PC-3 (cell line): ENCODE data around the gene NXPH1. TPM values are rescaled to one million over a fixed set of nuclear protein-coding genes. Genes with fewer than 3 reads are reported as not detected.

Source experiments
- ATAC-seq: fragments of 200-7000 bp; cut with Tn5 transposase; 2 replicates; pipeline ENCODE4 v1.9.1; 2020; ENCODE audit warnings: mild to moderate bottlenecking, moderate library complexity
- BruUV-seq: library from RNA; stranded (reverse); fragments of 400-500 nt; replicated peaks from 2 replicates; lab custom pipeline; 2021; lab: Mats Ljungman, UMichigan
- CTCF ChIA-PET: fragments of 300-600 bp; sonication (Branson Sonifier 250); formaldehyde crosslinking; loops from one replicate; lab custom pipeline; 2022; ENCODE audit warnings: antibody characterized with exemption; lab: Charles Lee
- POLR2A ChIA-PET: fragments of 300-600 bp; sonication (Branson Sonifier 250); formaldehyde crosslinking; loops from one replicate; lab custom pipeline; 2022; ENCODE audit warnings: antibody characterized with exemption; ENCODE audit not compliant: unreplicated experiment; lab: Charles Lee
- DNase-seq: peaks from one replicate; pipeline ENCODE4 v3.0.0-alpha.2; 2015
- H2AFZ ChIP-seq: fragments of 300-600 bp; sonication (generic); 2 replicates; pipeline ENCODE4 v1.6.0; 2016; ENCODE audit warnings: antibody characterized with exemption, low read length
- H3F3A ChIP-seq: fragments of 300-600 bp; sonication (generic); one replicate; pipeline ENCODE4 v1.6.0; 2017; ENCODE audit warnings: antibody characterized with exemption, low read length, control low read depth, mild to moderate bottlenecking; ENCODE audit not compliant: unreplicated experiment
- H3K27ac ChIP-seq: fragments of 300-600 bp; sonication (generic); 2 replicates; pipeline ENCODE4 v1.5.1; 2016; ENCODE audit warnings: mild to moderate bottlenecking, low read length
- H3K27me3 ChIP-seq: fragments of 300-600 bp; sonication (generic); 2 replicates; pipeline ENCODE4 v1.6.1; 2016; ENCODE audit warnings: low read length, mixed read lengths
- H3K36me3 ChIP-seq: fragments of 300-600 bp; sonication (generic); 2 replicates; pipeline ENCODE4 v1.6.1; 2016; ENCODE audit warnings: low read depth, mixed run types, low read length, mixed read lengths
- H3K4me1 ChIP-seq: fragments of 300-600 bp; sonication (generic); 2 replicates; pipeline ENCODE4 v1.5.1; 2016; ENCODE audit warnings: low read length; ENCODE audit not compliant: insufficient read depth
- H3K4me2 ChIP-seq: fragments of 300-600 bp; sonication (generic); 2 replicates; pipeline ENCODE4 v1.6.0; 2016; ENCODE audit warnings: low read length
- H3K4me3 ChIP-seq: fragments of 300-600 bp; sonication (generic); 2 replicates; pipeline ENCODE4 v1.5.1; 2016; ENCODE audit warnings: mild to moderate bottlenecking, low read length, mixed read lengths
- H3K79me2 ChIP-seq: fragments of 300-600 bp; sonication (generic); 2 replicates; pipeline ENCODE4 v1.6.1; 2017; ENCODE audit warnings: low read length, mixed read lengths
- H3K9ac ChIP-seq: fragments of 300-600 bp; sonication (generic); 2 replicates; pipeline ENCODE4 v1.6.0; 2016; ENCODE audit warnings: mild to moderate bottlenecking, low read length
- H3K9me2 ChIP-seq: fragments of 300-600 bp; sonication (generic); replicated peaks from 2 replicates; pipeline ENCODE4 v1.6.1; 2016; ENCODE audit warnings: mixed run types, low read length, mixed read lengths
- H3K9me3 ChIP-seq: fragments of 300-600 bp; sonication (generic); 2 replicates; pipeline ENCODE4 v1.6.1; 2016; ENCODE audit warnings: low read length, mixed read lengths
- H4K20me1 ChIP-seq: fragments of 300-600 bp; sonication (generic); 2 replicates; pipeline ENCODE4 v1.6.1; 2016; ENCODE audit warnings: low read length, mixed read lengths
- EZH2 ChIP-seq: fragments of 300-600 bp; sonication (generic); IDR thresholded peaks from one replicate; pipeline ENCODE4 v1.6.1; 2017; ENCODE audit warnings: antibody characterized with exemption, mild to moderate bottlenecking, low read length; ENCODE audit not compliant: unreplicated experiment
- EZH2phosphoT487 ChIP-seq: fragments of 300-600 bp; sonication (generic); IDR thresholded peaks from 2 replicates; pipeline ENCODE4 v1.6.1; 2018; ENCODE audit warnings: mild to moderate bottlenecking, antibody characterized with exemption, low read length, borderline replicate concordance
- intact Hi-C: fragments of 100-400 bp; cut with micrococcal nuclease; formaldehyde crosslinking; loops from 2 replicates; pipeline ENCODE4 v1.9.0; 2023
- total RNA-seq: library from RNA; depleted of rRNA; stranded (reverse); fragments of >200 nt; gene quantifications from 2 replicates; pipeline ENCODE4 v1.2.3, GENCODE V29; 2014
- TF ChIP-seq, protein P1 (sequence below): fragments of 300-600 bp; sonication (generic); conservative IDR thresholded peaks from 2 replicates; pipeline ENCODE4 v1.5.1; 2017; ENCODE audit warnings: antibody characterized with exemption, low read depth, mild to moderate bottlenecking, low read length

The NXPH1 gene
- total RNA-seq, 1 experiment from 2014 or later: not detected

DNA sequence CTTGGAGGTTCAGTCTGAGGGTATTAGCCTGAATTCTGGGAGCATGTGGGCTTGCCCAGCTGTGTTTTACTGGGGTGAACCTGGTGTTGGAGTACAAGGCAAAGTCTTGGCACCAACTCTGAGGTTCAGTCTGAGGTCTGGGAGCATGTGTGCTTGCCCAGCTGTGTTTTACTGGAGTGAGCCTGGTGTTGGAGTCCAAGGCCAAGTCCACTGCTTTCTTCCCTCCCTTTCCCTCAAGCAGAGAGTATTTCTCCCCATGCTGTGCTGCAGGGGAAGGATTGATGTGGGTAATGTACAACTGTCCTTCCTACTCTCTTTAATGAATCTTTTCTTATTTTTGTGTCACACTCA, 236.1 kb downstream of the NXPH1 start:
- no peaks in the 10 kb centered on the region for H3K36me3 ChIP-seq
- H2AFZ ChIP-seq: no peak overlapping the region
- H3F3A ChIP-seq: no peaks in the 10 kb centered on the region
- BruUV-seq: no TSS peak
- ATAC-seq (no peak), DNase-seq (no peak)
- no peak overlapping the region for H3K27ac ChIP-seq
- H3K9ac ChIP-seq: no peak overlapping the region
- no peak overlapping the region for H3K4me2 ChIP-seq
- H3K4me1 ChIP-seq: no peaks in the 10 kb centered on the region
- TF ChIP-seq, protein P1, sequence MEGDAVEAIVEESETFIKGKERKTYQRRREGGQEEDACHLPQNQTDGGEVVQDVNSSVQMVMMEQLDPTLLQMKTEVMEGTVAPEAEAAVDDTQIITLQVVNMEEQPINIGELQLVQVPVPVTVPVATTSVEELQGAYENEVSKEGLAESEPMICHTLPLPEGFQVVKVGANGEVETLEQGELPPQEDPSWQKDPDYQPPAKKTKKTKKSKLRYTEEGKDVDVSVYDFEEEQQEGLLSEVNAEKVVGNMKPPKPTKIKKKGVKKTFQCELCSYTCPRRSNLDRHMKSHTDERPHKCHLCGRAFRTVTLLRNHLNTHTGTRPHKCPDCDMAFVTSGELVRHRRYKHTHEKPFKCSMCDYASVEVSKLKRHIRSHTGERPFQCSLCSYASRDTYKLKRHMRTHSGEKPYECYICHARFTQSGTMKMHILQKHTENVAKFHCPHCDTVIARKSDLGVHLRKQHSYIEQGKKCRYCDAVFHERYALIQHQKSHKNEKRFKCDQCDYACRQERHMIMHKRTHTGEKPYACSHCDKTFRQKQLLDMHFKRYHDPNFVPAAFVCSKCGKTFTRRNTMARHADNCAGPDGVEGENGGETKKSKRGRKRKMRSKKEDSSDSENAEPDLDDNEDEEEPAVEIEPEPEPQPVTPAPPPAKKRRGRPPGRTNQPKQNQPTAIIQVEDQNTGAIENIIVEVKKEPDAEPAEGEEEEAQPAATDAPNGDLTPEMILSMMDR: no peak
- TF ChIP-seq EZH2phosphoT487 (no peak), EZH2 (no peak)
- 0 out of 2 replicates have a peak, but pooled peaks cover 4% of the 10 kb centered on the region for H3K9me3 ChIP-seq
- H3K27me3 ChIP-seq: no peaks in the 10 kb centered on the region
- no peaks in the 10 kb centered on the region for H4K20me1 ChIP-seq
- intact Hi-C loops: no loop called here
- no peaks in the 10 kb centered on the region for H3K9me2 ChIP-seq
- ChIA-PET POLR2A (no interaction called here), CTCF (no interaction called here)
- H3K4me3 ChIP-seq: no peak overlapping the region
- no peaks in the 10 kb centered on the region for H3K79me2 ChIP-seq

DNA sequence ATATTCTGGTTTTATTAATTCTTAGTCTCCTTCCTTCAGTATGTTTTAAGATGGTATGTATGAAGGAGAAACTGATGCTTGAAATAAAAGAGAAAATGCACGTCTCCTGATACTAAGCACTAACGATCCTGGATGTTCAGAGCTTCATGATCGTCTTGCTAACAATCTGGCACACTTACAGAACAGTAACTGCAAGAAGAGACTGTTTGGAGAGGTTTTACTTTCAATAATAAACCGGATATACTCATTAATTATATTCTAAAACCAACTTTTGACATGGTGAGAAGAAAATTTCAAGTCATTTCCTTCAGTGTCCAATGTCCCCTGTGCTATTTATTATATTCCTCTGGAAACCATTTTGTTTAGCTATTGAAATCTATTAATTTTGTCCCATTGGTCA, 251.0 kb downstream of the NXPH1 start:
- H3F3A ChIP-seq: no peaks in the 10 kb centered on the region
- H2AFZ ChIP-seq: no peak overlapping the region
- no TSS peak for BruUV-seq
- no peaks in the 10 kb centered on the region for H3K36me3 ChIP-seq
- H3K79me2 ChIP-seq: no peaks in the 10 kb centered on the region
- no peak overlapping the region for H3K4me2 ChIP-seq
- intact Hi-C loops: no loop called here
- H4K20me1 ChIP-seq: no peaks in the 10 kb centered on the region
- no peaks in the 10 kb centered on the region for H3K9me2 ChIP-seq
- H3K4me3 ChIP-seq: no peak overlapping the region
- ATAC-seq (no peak), DNase-seq (no peak)
- no peak overlapping the region for H3K27ac ChIP-seq
- 0 out of 2 replicates have a peak, but pooled peaks cover 3% of the 10 kb centered on the region for H3K9me3 ChIP-seq
- CTCF ChIA-PET: no interaction called here
- H3K27me3 ChIP-seq: no peaks in the 10 kb centered on the region
- no peak for TF ChIP-seq EZH2phosphoT487
- no peak for TF ChIP-seq EZH2
- TF ChIP-seq, protein P1: no peak
- POLR2A ChIA-PET: no interaction called here
- H3K4me1 ChIP-seq: no peaks in the 10 kb centered on the region
- H3K9ac ChIP-seq: no peak overlapping the region

DNA sequence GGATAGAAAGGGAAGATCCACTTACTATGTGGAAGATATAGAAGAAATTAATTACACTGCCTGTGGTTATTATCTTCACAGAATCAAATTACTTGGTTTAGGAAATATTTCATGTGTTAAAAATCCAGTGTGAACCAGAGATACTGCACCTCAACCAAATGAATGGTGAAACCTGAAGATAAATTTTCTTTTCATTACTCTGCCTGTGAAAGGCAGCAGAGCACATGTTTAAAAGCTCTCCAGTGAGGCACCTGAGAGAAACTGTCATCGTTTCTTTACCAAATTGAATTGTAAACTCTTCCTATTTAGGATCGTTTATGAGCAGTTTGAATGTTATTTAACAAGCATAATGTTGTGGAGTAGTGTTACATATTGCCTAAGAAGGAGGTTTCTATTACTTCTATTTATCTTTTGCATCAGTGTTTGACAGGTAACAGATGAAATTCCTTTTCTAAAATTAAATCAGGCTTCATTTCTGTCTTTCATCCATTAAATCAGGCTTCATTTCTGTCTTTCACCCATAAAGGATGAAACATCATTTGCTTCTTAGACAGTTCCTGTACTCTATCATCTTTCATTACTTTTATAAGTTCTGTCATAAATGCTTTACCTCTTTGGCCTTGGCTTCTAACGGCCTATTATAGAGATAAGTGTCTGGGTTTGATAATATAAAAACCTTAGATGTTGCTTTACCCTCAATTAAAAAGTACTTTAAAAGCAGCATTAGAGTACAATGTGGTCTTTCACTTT, 266.6 kb downstream of the NXPH1 start:
- Histone ChIP-seq H3K9me3 (no peaks in the 10 kb centered on the region), H3K79me2 (no peaks in the 10 kb centered on the region), H3K9ac (no peak overlapping the region), H3K9me2 (no peaks in the 10 kb centered on the region), H3K27me3 (no peaks in the 10 kb centered on the region), H3K36me3 (no peaks in the 10 kb centered on the region), H3K4me1 (no peaks in the 10 kb centered on the region), H3K27ac (no peak overlapping the region), H4K20me1 (no peaks in the 10 kb centered on the region), H2AFZ (no peak overlapping the region), H3K4me2 (no peak overlapping the region), H3F3A (no peaks in the 10 kb centered on the region), H3K4me3 (no peak overlapping the region)
- no peak for TF ChIP-seq EZH2
- no peak for TF ChIP-seq EZH2phosphoT487
- TF ChIP-seq, protein P1: no peak
- ChIA-PET POLR2A (no interaction called here), CTCF (no interaction called here)
- no peak for DNase-seq
- intact Hi-C loops: no loop called here
- ATAC-seq: no peak
- BruUV-seq: no TSS peak
